H9 (cell line): Measurements from ENCODE around the gene ST6GAL2. TPM values are rescaled to one million over a fixed set of nuclear protein-coding genes. Genes with fewer than 3 reads are reported as not detected.

Source experiments
- DNase-seq: peaks from one replicate; pipeline ENCODE4 v3.0.0-alpha.2; 2017
- H2AFZ ChIP-seq: one replicate; pipeline ENCODE4 v1.6.1; 2013; ENCODE audit warnings: mild to moderate bottlenecking, low read length, control low read depth, moderate library complexity
- H2AK5ac ChIP-seq: 2 replicates; pipeline ENCODE4 v1.6.1; 2013; ENCODE audit warnings: low read length, control low read depth, mixed read lengths; ENCODE audit not compliant: insufficient read length
- H2BK120ac ChIP-seq: one replicate; pipeline ENCODE4 v1.6.1; 2013; ENCODE audit warnings: low read depth, mild to moderate bottlenecking, low read length, control low read depth, inconsistent platforms; ENCODE audit not compliant: poor library complexity, severe bottlenecking
- H2BK12ac ChIP-seq: 2 replicates; pipeline ENCODE4 v1.6.1; 2013; ENCODE audit warnings: low read length, control low read depth, mixed read lengths, low read depth; ENCODE audit not compliant: insufficient read length
- H2BK15ac ChIP-seq: 2 replicates; pipeline ENCODE4 v1.6.1; 2013; ENCODE audit warnings: low read depth, low read length, control low read depth
- H2BK20ac ChIP-seq: one replicate; pipeline ENCODE4 v1.6.1; 2013; ENCODE audit warnings: low read depth, mild to moderate bottlenecking, low read length, control low read depth, inconsistent platforms; ENCODE audit not compliant: poor library complexity, severe bottlenecking
- H2BK5ac ChIP-seq: 2 replicates; pipeline ENCODE4 v1.6.1; 2013; ENCODE audit warnings: low read length, control low read depth, mixed read lengths; ENCODE audit not compliant: insufficient read length
- H3K14ac ChIP-seq: 2 replicates; pipeline ENCODE4 v1.6.1; 2013; ENCODE audit warnings: low read length, control low read depth; ENCODE audit not compliant: insufficient read depth
- H3K18ac ChIP-seq: 2 replicates; pipeline ENCODE4 v1.6.1; 2013; ENCODE audit warnings: low read depth, mild to moderate bottlenecking, mixed read lengths, low read length, control low read depth; ENCODE audit not compliant: insufficient read length
- H3K23ac ChIP-seq: 2 replicates; pipeline ENCODE4 v1.6.1; 2013; ENCODE audit warnings: low read length, control low read depth, mixed read lengths, low read depth; ENCODE audit not compliant: insufficient read length
- H3K23me2 ChIP-seq: 2 replicates; pipeline ENCODE4 v1.6.1; 2013; ENCODE audit warnings: low read depth, mild to moderate bottlenecking, mixed read lengths, low read length, control low read depth; ENCODE audit not compliant: insufficient read length, poor library complexity, severe bottlenecking
- H3K27ac ChIP-seq: 2 replicates; pipeline ENCODE4 v1.5.1; 2013; ENCODE audit warnings: low read length, control low read depth, mixed read lengths, low read depth; ENCODE audit not compliant: insufficient read length
- H3K27me3 ChIP-seq: 2 replicates; pipeline ENCODE4 v1.6.1; 2013; ENCODE audit warnings: low read length, control low read depth, inconsistent platforms; ENCODE audit not compliant: insufficient read depth
- H3K4ac ChIP-seq: 2 replicates; pipeline ENCODE4 v1.6.1; 2013; ENCODE audit warnings: low read depth, mild to moderate bottlenecking, control low read depth, inconsistent platforms, low read length, moderate library complexity
- H3K4me1 ChIP-seq: 2 replicates; pipeline ENCODE4 v1.6.1; 2013; ENCODE audit warnings: low read length, control low read depth, inconsistent platforms; ENCODE audit not compliant: insufficient read depth
- H3K4me2 ChIP-seq: 2 replicates; pipeline ENCODE4 v1.6.1; 2013; ENCODE audit warnings: low read length, control low read depth, mixed read lengths; ENCODE audit not compliant: insufficient read length, insufficient read depth
- H3K56ac ChIP-seq: 2 replicates; pipeline ENCODE4 v1.6.1; 2013; ENCODE audit warnings: low read depth, mild to moderate bottlenecking, mixed read lengths, low read length, control low read depth; ENCODE audit not compliant: insufficient read length
- H3K79me1 ChIP-seq: 2 replicates; pipeline ENCODE4 v1.6.1; 2013; ENCODE audit warnings: low read depth, mild to moderate bottlenecking, moderate library complexity, low read length, control low read depth, inconsistent platforms; ENCODE audit not compliant: insufficient read depth, poor library complexity, severe bottlenecking
- H3K79me2 ChIP-seq: 2 replicates; pipeline ENCODE4 v1.6.1; 2013; ENCODE audit warnings: low read length, control low read depth, inconsistent platforms; ENCODE audit not compliant: insufficient read depth
- H3K9ac ChIP-seq: 2 replicates; pipeline ENCODE4 v1.6.1; 2013; ENCODE audit warnings: low read length, control low read depth, mixed read lengths; ENCODE audit not compliant: insufficient read length; ENCODE audit errors: extremely low read depth
- H3K9me3 ChIP-seq: one replicate; pipeline ENCODE4 v1.6.1; 2013; ENCODE audit warnings: low read depth, low read length, inconsistent platforms; ENCODE audit not compliant: control insufficient read depth
- H3T11ph ChIP-seq: one replicate; pipeline ENCODE4 v1.6.1; 2013; ENCODE audit warnings: mild to moderate bottlenecking, low read length, control low read depth, inconsistent platforms
- H4K20me1 ChIP-seq: one replicate; pipeline ENCODE4 v1.6.1; 2013; ENCODE audit not compliant: control insufficient read depth, insufficient read length, insufficient read depth
- H4K5ac ChIP-seq: 2 replicates; pipeline ENCODE4 v1.6.1; 2013; ENCODE audit warnings: low read depth, mild to moderate bottlenecking, mixed read lengths, low read length, control low read depth; ENCODE audit not compliant: insufficient read length
- H4K8ac ChIP-seq: replicated peaks from 2 replicates; pipeline ENCODE4 v1.6.1; 2013; ENCODE audit warnings: low read length, control low read depth, mixed read lengths, low read depth; ENCODE audit not compliant: insufficient read length
- H4K91ac ChIP-seq: 2 replicates; pipeline ENCODE4 v1.6.1; 2013; ENCODE audit warnings: low read depth, mild to moderate bottlenecking, moderate library complexity, mixed read lengths, low read length, control low read depth; ENCODE audit not compliant: insufficient read length
- H3K27ac Mint-ChIP-seq, 3 experiments: 2 replicates in 2 of 3; 3 replicates in 1 of 3; pipeline ENCODE4 v1.8.0; 2020 to 2021; ENCODE audit warnings: mixed read lengths in 3 of 3, mild to moderate bottlenecking in 1 of 3, moderate library complexity in 1 of 3
- H3K27me3 Mint-ChIP-seq: 2 replicates; pipeline ENCODE4 v1.8.0; 2021; ENCODE audit warnings: low read depth, mild to moderate bottlenecking, moderate library complexity, mixed read lengths
- H3K36me3 Mint-ChIP-seq, 3 experiments: 2 replicates in 2 of 3; 3 replicates in 1 of 3; pipeline ENCODE4 v1.8.0; 2020 to 2021; ENCODE audit warnings: low read depth in 3 of 3, mixed read lengths in 3 of 3; ENCODE audit not compliant: insufficient read depth in 1 of 3
- H3K4me1 Mint-ChIP-seq, 2 experiments: 2 replicates each; pipeline ENCODE4 v1.8.0; 2020; ENCODE audit warnings: mixed read lengths in 2 of 2
- H3K4me3 Mint-ChIP-seq, 2 experiments: 2 replicates in 1 of 2; 3 replicates in 1 of 2; pipeline ENCODE4 v1.8.0; 2020 to 2021; ENCODE audit warnings: mild to moderate bottlenecking in 2 of 2, mixed read lengths in 2 of 2, moderate library complexity in 1 of 2
- H3K9me3 Mint-ChIP-seq, 2 experiments: 2 replicates in 1 of 2; 3 replicates in 1 of 2; pipeline ENCODE4 v1.8.0; 2020; ENCODE audit warnings: mild to moderate bottlenecking in 2 of 2, mixed read lengths in 2 of 2, moderate library complexity in 1 of 2
- WGBS: extraction: QIAGEN DNeasy Blood & Tissue Kit; methylation state at CpG from one replicate; pipeline ENCODE4 v1.1.7; 2013; ENCODE audit warnings: missing lambda C conversion rate, low lambda C conversion rate, mixed read lengths; ENCODE audit not compliant: insufficient read length; ENCODE audit errors: extremely low coverage; 5-methylcytosine and 5-hydroxymethylcytosine counted together
- total RNA-seq: library from RNA; stranded (reverse); gene quantifications from 2 replicates; pipeline ENCODE4 v1.2.1, GENCODE V29; 2021
- TF ChIP-seq, protein P1 (sequence below): fragments of 200-600 bp; sonication (generic); conservative IDR thresholded peaks from 3 replicates; pipeline ENCODE4 v1.8.0; 2021; ENCODE audit warnings: antibody characterized with exemption, mild to moderate bottlenecking

Gene ST6GAL2
- total RNA-seq, 1 experiment from 2014 or later, result 7.6 TPM

DNA sequence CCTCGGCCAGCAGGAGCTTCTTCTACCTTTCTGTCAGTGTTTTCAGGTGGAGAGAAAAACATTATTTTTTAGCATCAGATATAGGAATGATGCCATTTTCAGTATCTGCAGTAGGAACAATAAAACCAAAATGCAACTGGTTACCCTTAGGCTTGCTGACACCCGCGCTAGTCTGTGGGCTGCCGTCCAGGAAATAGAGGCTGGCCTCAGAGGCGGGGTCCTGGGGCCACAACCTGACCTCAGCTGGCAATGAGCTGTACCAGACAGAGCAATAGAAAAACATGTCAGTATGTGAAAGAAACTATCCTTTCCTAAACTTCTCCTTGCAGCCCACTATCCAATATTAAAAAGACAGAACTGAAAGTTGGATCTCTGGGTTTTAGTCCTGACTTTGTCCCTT is 4.6 kb upstream of the ST6GAL2 start:
- Mint-ChIP-seq H3K9me3 (peaks cover 4 to 6% of the 10 kb centered on the region in 2 experiments; a peak in 3 of 5 replicates), H3K36me3 (peaks cover 0 to 10% (median 9%) of the 10 kb centered on the region in 3 experiments; a peak in 4 of 7 replicates), H3K27ac (no peak overlapping the region), H3K4me3 (peak overlapping the region in 1 of 2 experiments; percentile 30; a peak in 2 of 5 replicates), H3K4me1 (peaks cover 28 to 30% of the 10 kb centered on the region in 2 experiments), H3K27me3 (peaks cover 15% of the 10 kb centered on the region)
- Histone ChIP-seq H2BK12ac (no peak overlapping the region), H3K4me1 (no peaks in the 10 kb centered on the region; the same call in 1 of the 2 replicates), H3K23me2 (peaks cover 15% of the 10 kb centered on the region), H3K79me1 (no peaks in the 10 kb centered on the region), H3K18ac (no peak overlapping the region), H3K14ac (no peak overlapping the region), H2BK15ac (no peak overlapping the region), H3K4ac (no peak overlapping the region), H4K8ac (no peak overlapping the region), H2BK5ac (no peak overlapping the region), H3K27me3 (no peaks in the 10 kb centered on the region; the same call in 1 of the 2 replicates), H2AK5ac (no peak overlapping the region), H3K9ac (no peak overlapping the region), H3K4me2 (peak overlapping the region; percentile 20), H4K5ac (no peak overlapping the region), H3K9me3 (no peaks in the 10 kb centered on the region), H2BK20ac (no peak overlapping the region), H3K27ac (no peak overlapping the region), H3K23ac (no peak overlapping the region), H3K56ac (no peak overlapping the region), H3T11ph (no peak overlapping the region), H4K91ac (no peak overlapping the region), H4K20me1 (no peaks in the 10 kb centered on the region), H2AFZ (no peak overlapping the region), H3K79me2 (no peaks in the 10 kb centered on the region), H2BK120ac (no peak overlapping the region)
- DNase-seq, result no peak
- WGBS, result no CpG with 5 or more reads among the region's 5 CpGs
- TF ChIP-seq, protein P1, sequence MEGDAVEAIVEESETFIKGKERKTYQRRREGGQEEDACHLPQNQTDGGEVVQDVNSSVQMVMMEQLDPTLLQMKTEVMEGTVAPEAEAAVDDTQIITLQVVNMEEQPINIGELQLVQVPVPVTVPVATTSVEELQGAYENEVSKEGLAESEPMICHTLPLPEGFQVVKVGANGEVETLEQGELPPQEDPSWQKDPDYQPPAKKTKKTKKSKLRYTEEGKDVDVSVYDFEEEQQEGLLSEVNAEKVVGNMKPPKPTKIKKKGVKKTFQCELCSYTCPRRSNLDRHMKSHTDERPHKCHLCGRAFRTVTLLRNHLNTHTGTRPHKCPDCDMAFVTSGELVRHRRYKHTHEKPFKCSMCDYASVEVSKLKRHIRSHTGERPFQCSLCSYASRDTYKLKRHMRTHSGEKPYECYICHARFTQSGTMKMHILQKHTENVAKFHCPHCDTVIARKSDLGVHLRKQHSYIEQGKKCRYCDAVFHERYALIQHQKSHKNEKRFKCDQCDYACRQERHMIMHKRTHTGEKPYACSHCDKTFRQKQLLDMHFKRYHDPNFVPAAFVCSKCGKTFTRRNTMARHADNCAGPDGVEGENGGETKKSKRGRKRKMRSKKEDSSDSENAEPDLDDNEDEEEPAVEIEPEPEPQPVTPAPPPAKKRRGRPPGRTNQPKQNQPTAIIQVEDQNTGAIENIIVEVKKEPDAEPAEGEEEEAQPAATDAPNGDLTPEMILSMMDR, result no peak
